H1 (cell line): ENCODE measurements around the gene RIN2. TPM values are rescaled to one million over a fixed set of nuclear protein-coding genes. Genes with fewer than 3 reads are reported as not detected.

Experiments
- CTCF ChIA-PET: fragments of 300-600 bp; sonication (Branson Sonifier 250); formaldehyde crosslinking; loops from one replicate; lab custom pipeline; 2021; ENCODE audit not compliant: partially characterized antibody; lab: Charles Lee
- POLR2A ChIA-PET: fragments of 300-600 bp; sonication (Branson Sonifier 250); formaldehyde crosslinking; loops from one replicate; lab custom pipeline; 2021; ENCODE audit warnings: inconsistent platforms; ENCODE audit not compliant: partially characterized antibody; lab: Charles Lee
- DNase-seq, 2 experiments: peaks; one replicate each; pipeline versions ENCODE4 v3.0.0 to v3.0.0-alpha.2; 2010 to 2022; ENCODE audit warnings: low spot score in 2 of 2, low read depth in 1 of 2, mixed read lengths in 1 of 2
- FAIRE-seq: peaks from 2 replicates; lab custom pipeline; 2011; peaks lifted over from hg19 to GRCh38; lab: Jason Lieb, UNC
- H2AFZ ChIP-seq: 2 replicates; pipeline ENCODE4 v1.8.1; 2012; ENCODE audit warnings: low read length, inconsistent platforms
- H2AK5ac ChIP-seq: 2 replicates; pipeline ENCODE4 v1.6.1; 2013; ENCODE audit warnings: low read depth, low read length
- H2BK120ac ChIP-seq: replicated peaks from 2 replicates; pipeline ENCODE3; 2013; ENCODE audit warnings: low read depth, low read length, inconsistent platforms
- H2BK12ac ChIP-seq: 2 replicates; pipeline ENCODE4 v1.6.1; 2013; ENCODE audit warnings: low read depth, low read length
- H2BK15ac ChIP-seq: 2 replicates; pipeline ENCODE4 v1.6.1; 2013; ENCODE audit warnings: low read length
- H2BK20ac ChIP-seq: 2 replicates; pipeline ENCODE4 v1.6.1; 2013; ENCODE audit warnings: low read length
- H2BK5ac ChIP-seq: 2 replicates; pipeline ENCODE4 v1.6.1; 2013; ENCODE audit warnings: low read depth, low read length
- H3K14ac ChIP-seq: 2 replicates; pipeline ENCODE4 v1.6.1; 2013; ENCODE audit warnings: inconsistent platforms; ENCODE audit not compliant: insufficient read length
- H3K18ac ChIP-seq: 2 replicates; pipeline ENCODE4 v1.6.1; 2013; ENCODE audit warnings: low read length; ENCODE audit errors: extremely low read depth
- H3K23ac ChIP-seq: 2 replicates; pipeline ENCODE4 v1.6.1; 2013; ENCODE audit warnings: inconsistent platforms; ENCODE audit not compliant: insufficient read length
- H3K23me2 ChIP-seq: 2 replicates; pipeline ENCODE4 v1.6.1; 2013; ENCODE audit warnings: low read depth, low read length
- H3K27ac ChIP-seq: 2 replicates; pipeline ENCODE4 v1.6.1; 2011; ENCODE audit warnings: low read depth, low read length, inconsistent platforms
- H3K27me3 ChIP-seq, 4 experiments: replicated peaks in 1 of 4; 1 replicate in 1 of 4; 2 replicates in 3 of 4; pipeline versions ENCODE4 v1.6.1 to v1.8.1; 2011 to 2013; ENCODE audit warnings: low read length in 3 of 4, mild to moderate bottlenecking in 3 of 4, inconsistent platforms in 2 of 4, mixed read lengths in 2 of 4, moderate library complexity in 1 of 4; ENCODE audit not compliant: control insufficient read depth in 3 of 4, insufficient read depth in 3 of 4; ENCODE audit errors: extremely low read depth in 1 of 4
- H3K36me3 ChIP-seq, 4 experiments: 2 replicates each; pipeline versions ENCODE4 v1.6.1 to v1.8.1; 2011 to 2013; ENCODE audit warnings: mild to moderate bottlenecking in 4 of 4, low read length in 3 of 4, moderate library complexity in 2 of 4, control low read depth in 1 of 4, inconsistent platforms in 1 of 4; ENCODE audit not compliant: insufficient read depth in 4 of 4, control insufficient read depth in 2 of 4
- H3K4ac ChIP-seq: replicated peaks from 2 replicates; pipeline ENCODE3; 2013; ENCODE audit warnings: low read length, low read depth, mixed read lengths, inconsistent platforms; ENCODE audit not compliant: insufficient read length
- H3K4me1 ChIP-seq, 4 experiments: replicated peaks in 1 of 4; 1 replicate in 1 of 4; 2 replicates in 3 of 4; pipeline versions ENCODE4 v1.6.1 to v1.8.1; 2011 to 2013; ENCODE audit warnings: low read length in 3 of 4, inconsistent platforms in 2 of 4, mixed read lengths in 1 of 4; ENCODE audit not compliant: insufficient read depth in 4 of 4, control insufficient read depth in 3 of 4
- H3K4me2 ChIP-seq, 2 experiments: 2 replicates each; pipeline versions ENCODE4 v1.6.1 to v1.8.1; 2011 to 2013; ENCODE audit warnings: low read depth in 2 of 2, low read length in 2 of 2, control low read depth in 1 of 2, inconsistent platforms in 1 of 2, mild to moderate bottlenecking in 1 of 2; ENCODE audit not compliant: insufficient read depth in 1 of 2
- H3K4me3 ChIP-seq, 4 experiments: fragments of 200-600, 300-600 bp in 1 of 4; sonication (generic), shearing (Covaris generic), sonication (Bioruptor Twin) in 1 of 4; 2 replicates each; pipeline versions ENCODE4 v1.5.1 to v1.8.1; 2011 to 2016; ENCODE audit warnings: low read length in 4 of 4, low read depth in 3 of 4, control low read depth in 2 of 4, inconsistent platforms in 2 of 4, mild to moderate bottlenecking in 2 of 4, mixed read lengths in 1 of 4, moderate library complexity in 1 of 4; ENCODE audit not compliant: insufficient read depth in 2 of 4; ENCODE audit errors: extremely low read depth in 1 of 4
- H3K56ac ChIP-seq: replicated peaks from 2 replicates; pipeline ENCODE3; 2013; ENCODE audit warnings: low read depth, mild to moderate bottlenecking, mixed read lengths, low read length, inconsistent platforms; ENCODE audit not compliant: insufficient read length
- H3K79me1 ChIP-seq: 2 replicates; pipeline ENCODE4 v1.6.1; 2013; ENCODE audit warnings: low read depth, low read length, control low read depth
- H3K79me2 ChIP-seq, 2 experiments: 2 replicates each; pipeline versions ENCODE4 v1.6.1 to v1.8.1; 2012 to 2013; ENCODE audit warnings: low read length in 2 of 2, mild to moderate bottlenecking in 2 of 2, inconsistent platforms in 1 of 2; ENCODE audit not compliant: insufficient read depth in 2 of 2, control insufficient read depth in 1 of 2
- H3K9ac ChIP-seq, 4 experiments: replicated peaks in 1 of 4; 1 replicate in 1 of 4; 2 replicates in 3 of 4; pipeline versions ENCODE4 v1.6.1 to v1.8.1; 2011 to 2013; ENCODE audit warnings: low read depth in 3 of 4, low read length in 3 of 4, control low read depth in 2 of 4, mild to moderate bottlenecking in 2 of 4, moderate library complexity in 2 of 4, inconsistent platforms in 1 of 4; ENCODE audit errors: extremely low read depth in 1 of 4
- H3K9me3 ChIP-seq, 2 experiments: 2 replicates each; pipeline versions ENCODE4 v1.6.1 to v1.8.1; 2012 to 2013; ENCODE audit warnings: mild to moderate bottlenecking in 2 of 2, moderate library complexity in 2 of 2, control low read depth in 1 of 2, inconsistent platforms in 1 of 2, low read depth in 1 of 2, low read length in 1 of 2, mixed read lengths in 1 of 2; ENCODE audit not compliant: insufficient read depth in 2 of 2
- H4K20me1 ChIP-seq, 2 experiments: replicated peaks in 1 of 2; 2 replicates each; pipeline versions ENCODE3 to v1.8.1; 2011 to 2013; ENCODE audit warnings: inconsistent platforms in 2 of 2, low read length in 2 of 2, mild to moderate bottlenecking in 1 of 2; ENCODE audit not compliant: insufficient read depth in 2 of 2, control insufficient read depth in 1 of 2
- H4K5ac ChIP-seq: 2 replicates; pipeline ENCODE4 v1.6.1; 2013; ENCODE audit warnings: low read length, low read depth, mixed read lengths, inconsistent platforms; ENCODE audit not compliant: insufficient read length
- H4K8ac ChIP-seq: 2 replicates; pipeline ENCODE4 v1.8.0; 2013; ENCODE audit warnings: mild to moderate bottlenecking, moderate library complexity, low read length, inconsistent platforms; ENCODE audit not compliant: insufficient read depth; ENCODE audit errors: extremely low read depth
- H4K91ac ChIP-seq: replicated peaks from 2 replicates; pipeline ENCODE3; 2013; ENCODE audit warnings: low read length, mixed read lengths, inconsistent platforms; ENCODE audit not compliant: insufficient read length
- BCL11A ChIP-seq, 2 experiments: IDR thresholded peaks; one replicate each; pipeline ENCODE4 v1.6.1; 2011; ENCODE audit warnings: low read depth in 2 of 2, low read length in 2 of 2, mild to moderate bottlenecking in 2 of 2
- CBX5 ChIP-seq: fragments of 300-800, 300-1000 bp; sonication (generic); IDR thresholded peaks from 2 replicates; pipeline ENCODE4 v1.7.1; 2016; ENCODE audit warnings: antibody characterized with exemption, low read length, low read depth
- CBX8 ChIP-seq: fragments of 300-800, 300-1000 bp; sonication (generic); IDR thresholded peaks from 2 replicates; pipeline ENCODE4 v1.7.1; 2016; ENCODE audit warnings: low read depth, low read length, borderline replicate concordance
- CREB1 ChIP-seq: IDR thresholded peaks from 2 replicates; pipeline ENCODE4 v1.6.1; 2012; ENCODE audit warnings: inconsistent platforms
- E2F6 ChIP-seq: IDR thresholded peaks from 2 replicates; pipeline ENCODE4 v1.6.1; 2012; ENCODE audit warnings: inconsistent platforms
- POLR2AphosphoS5 ChIP-seq: IDR thresholded peaks from 2 replicates; pipeline ENCODE4 v1.6.1; 2011; ENCODE audit warnings: low read depth, low read length
- POU5F1 ChIP-seq: IDR thresholded peaks from 2 replicates; pipeline ENCODE4 v1.6.1; 2011; ENCODE audit warnings: low read depth, mild to moderate bottlenecking, low read length, moderate library complexity
- SRF ChIP-seq: IDR thresholded peaks from 2 replicates; pipeline ENCODE4 v1.6.1; 2011; ENCODE audit warnings: mild to moderate bottlenecking, low read depth, low read length, moderate library complexity
- TAF7 ChIP-seq: optimal IDR thresholded peaks from 2 replicates; pipeline ENCODE3; 2011; ENCODE audit warnings: low read depth, mild to moderate bottlenecking, inconsistent platforms, low read length, moderate library complexity, borderline replicate concordance
- TBP ChIP-seq: IDR thresholded peaks from 2 replicates; pipeline ENCODE4 v1.6.1; 2011; ENCODE audit warnings: low read depth, low read length, improper control_type of control experiment
- TCF12 ChIP-seq: IDR thresholded peaks from 2 replicates; pipeline ENCODE4 v1.6.1; 2011; ENCODE audit warnings: low read depth, mild to moderate bottlenecking, low read length
- WGBS, 2 experiments: shearing (Covaris generic) in 1 of 2; methylation state at CpG; one replicate each; pipeline versions ENCODE4 v1.1.6 to v1.1.7; 2013 to 2015; ENCODE audit warnings: low lambda C conversion rate in 2 of 2, mixed read lengths in 2 of 2, inconsistent platforms in 1 of 2, low coverage in 1 of 2, missing lambda C conversion rate in 1 of 2; ENCODE audit not compliant: insufficient replicate concordance in 2 of 2, insufficient coverage in 1 of 2, insufficient read length in 1 of 2; ENCODE audit errors: extremely low coverage in 1 of 2, missing lambda C conversion rate in 1 of 2; 5-methylcytosine and 5-hydroxymethylcytosine counted together
- polyA plus RNA-seq, 7 experiments: library from polyadenylated mRNA; depleted of rRNA in 3 of 7; stranded (reverse) in 5 of 7; unstranded in 2 of 7; fragments of >200 nt in 5 of 7; fragments of 200-250 nt in 2 of 7; gene quantifications; 1 replicate in 5 of 7; 2 replicates in 1 of 7; 4 replicates in 1 of 7; pipeline versions ENCODE4 v1.2.1 to v1.2.3, GENCODE V29; 2011 to 2013; ENCODE audit warnings: missing spikeins in 2 of 7, mixed read lengths in 2 of 7
- total RNA-seq: library from RNA; stranded (reverse); fragmentation: NEBNext Ultra II Directional; extraction: Animal tissue kit (Norgen Biotek cat#: 25700); gene quantifications from 2 replicates; pipeline ENCODE4 v1.2.1, GENCODE V29; 2021
- TF ChIP-seq, protein P1 (sequence below), 3 experiments: IDR thresholded peaks; 1 replicate in 2 of 3; 2 replicates in 1 of 3; pipeline versions ENCODE4 v1.5.1 to v1.6.1; 2011; ENCODE audit warnings: low read length in 3 of 3, mild to moderate bottlenecking in 3 of 3, inconsistent platforms in 2 of 3, low read depth in 1 of 3, moderate library complexity in 1 of 3; ENCODE audit not compliant: insufficient read depth in 1 of 3; ENCODE audit errors: control extremely low read depth in 1 of 3

Gene RIN2
- total and polyA plus RNA-seq, 2 of the 8 experiments (the other 6 are each of a cell fraction or from before 2014, with no cell fraction given), result 0.20 to 1.3 TPM

- Histone ChIP-seq H3K27me3 (no peaks in the 10 kb centered on the region), H4K91ac (no peak overlapping the region), H4K20me1 (peaks cover 0 to 4% of the 10 kb centered on the region in 2 experiments), H3K14ac (no peak overlapping the region), H3K23ac (no peak overlapping the region), H3K79me2 (no peaks in the 10 kb centered on the region), H3K9me3 (peaks cover 0 to 17% of the 10 kb centered on the region in 2 experiments; a peak in 2 of 4 replicates), H3K23me2 (peaks cover 3% of the 10 kb centered on the region; the same call in 1 of the 2 replicates), H3K18ac (no peak overlapping the region), H3K79me1 (no peaks in the 10 kb centered on the region), H2AFZ (no peak overlapping the region), H3K4me2 (no peak overlapping the region), H3K4me1 (no peaks in the 10 kb centered on the region; a peak in 1 of 7 replicates), H3K4me3 (no peak overlapping the region), H3K56ac (no peak overlapping the region), H3K36me3 (no peaks in the 10 kb centered on the region; a peak in 2 of 8 replicates), H4K8ac (no peak overlapping the region), H3K9ac (no peak overlapping the region), H2BK12ac (no peak overlapping the region), H2BK20ac (no peak overlapping the region), H4K5ac (no peak overlapping the region), H3K4ac (no peak overlapping the region), H3K27ac (no peak overlapping the region), H2BK5ac (no peak overlapping the region), H2BK15ac (no peak overlapping the region), H2BK120ac (no peak overlapping the region), H2AK5ac (no peak overlapping the region)
- 88% methylated on average over 3 of the region's 3 CpGs; no CpG with 5 or more reads in 1 of the 2 experiments for WGBS, 2 experiments
- TF ChIP-seq, protein P1, sequence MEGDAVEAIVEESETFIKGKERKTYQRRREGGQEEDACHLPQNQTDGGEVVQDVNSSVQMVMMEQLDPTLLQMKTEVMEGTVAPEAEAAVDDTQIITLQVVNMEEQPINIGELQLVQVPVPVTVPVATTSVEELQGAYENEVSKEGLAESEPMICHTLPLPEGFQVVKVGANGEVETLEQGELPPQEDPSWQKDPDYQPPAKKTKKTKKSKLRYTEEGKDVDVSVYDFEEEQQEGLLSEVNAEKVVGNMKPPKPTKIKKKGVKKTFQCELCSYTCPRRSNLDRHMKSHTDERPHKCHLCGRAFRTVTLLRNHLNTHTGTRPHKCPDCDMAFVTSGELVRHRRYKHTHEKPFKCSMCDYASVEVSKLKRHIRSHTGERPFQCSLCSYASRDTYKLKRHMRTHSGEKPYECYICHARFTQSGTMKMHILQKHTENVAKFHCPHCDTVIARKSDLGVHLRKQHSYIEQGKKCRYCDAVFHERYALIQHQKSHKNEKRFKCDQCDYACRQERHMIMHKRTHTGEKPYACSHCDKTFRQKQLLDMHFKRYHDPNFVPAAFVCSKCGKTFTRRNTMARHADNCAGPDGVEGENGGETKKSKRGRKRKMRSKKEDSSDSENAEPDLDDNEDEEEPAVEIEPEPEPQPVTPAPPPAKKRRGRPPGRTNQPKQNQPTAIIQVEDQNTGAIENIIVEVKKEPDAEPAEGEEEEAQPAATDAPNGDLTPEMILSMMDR (IDR thresholded peaks at IDR 0.05; ENCODE audit: control extremely low read depth in 1 of 3, insufficient read depth in 1 of 3, low read depth in 1 of 3, low read length in 3 of 3), result no peak
- no peak for TF ChIP-seq POU5F1
- no peak for TF ChIP-seq TAF7
- no peak for TF ChIP-seq BCL11A (IDR thresholded peaks at IDR 0.05; ENCODE audit: low read depth in 2 of 2, low read length in 2 of 2)
- no peak for TF ChIP-seq E2F6
- no peak for TF ChIP-seq CBX5
- TF ChIP-seq CREB1, result no peak
- TF ChIP-seq SRF, result no peak
- TF ChIP-seq POLR2AphosphoS5, result no peak
- TF ChIP-seq TBP, result no peak
- no peak for TF ChIP-seq CBX8
- no peak for TF ChIP-seq TCF12
- DNase-seq (no peak), FAIRE-seq (no peak)
- CTCF ChIA-PET, result no interaction called here
- POLR2A ChIA-PET, result no interaction called here
These were observed 42.1 kb upstream of the RIN2 start for GRCh38 chr20:19715986-19716385.
